Ovary (tissue), 9 donors: Measurements from ENCODE around the gene DND1. TPM values are rescaled to one million over a fixed set of nuclear protein-coding genes. Genes with fewer than 3 reads are reported as not detected.
"Not testable (repeated sequence)": the region's sequence is repeated elsewhere in the genome, so short reads cannot be mapped to it uniquely, and the experiment has no call there.

Source experiments
- DNase-seq, 5 donors: peaks; one replicate each; pipeline ENCODE4 v3.0.0-alpha.2; 2019 to 2020
- H3K27ac ChIP-seq, 2 donors: fragments of 200-600 bp; one replicate each; pipeline versions ENCODE4 v1.5.1 to v1.8.0; 2019 to 2022
- H3K27me3 ChIP-seq: fragments of 200-600 bp; one replicate; pipeline ENCODE4 v1.8.0; 2022
- H3K36me3 ChIP-seq: fragments of 200-600 bp; sonication (generic); one replicate; pipeline ENCODE4 v1.5.1; 2019
- H3K4me1 ChIP-seq: one replicate; pipeline ENCODE4 v1.8.1; 2013; ENCODE audit warnings: mild to moderate bottlenecking, moderate library complexity; ENCODE audit not compliant: insufficient read depth
- H3K4me3 ChIP-seq: fragments of 200-600 bp; sonication (generic); one replicate; pipeline ENCODE4 v1.5.1; 2017
- H3K9me3 ChIP-seq, 2 donors: fragments of 200-600 bp in 1 of 2; sonication (generic) in 1 of 2; one replicate each; pipeline versions ENCODE4 v1.5.1 to v1.8.1; 2013 to 2019; ENCODE audit warnings: mild to moderate bottlenecking in 1 of 2, moderate library complexity in 1 of 2
- CTCF ChIP-seq, 3 donors: fragments of 450-650 bp in 2 of 3; fragments of 200-600 bp in 1 of 3; IDR thresholded peaks; one replicate each; pipeline versions ENCODE4 v1.5.1 to v1.8.0; 2016 to 2022; ENCODE audit warnings: antibody characterized with exemption in 3 of 3, mild to moderate bottlenecking in 1 of 3
- EP300 ChIP-seq: sonication (generic); formaldehyde crosslinking; IDR thresholded peaks from one replicate; pipeline ENCODE4 v1.6.1; 2017; ENCODE audit warnings: antibody characterized with exemption
- POLR2A ChIP-seq: fragments of 450-650 bp; IDR thresholded peaks from one replicate; pipeline ENCODE4 v1.6.1; 2017; ENCODE audit warnings: antibody characterized with exemption, mild to moderate bottlenecking, moderate library complexity
- WGBS, 3 donors: extraction: QIAGEN DNeasy Blood & Tissue Kit in 1 of 3; methylation state at CpG; one replicate each; pipeline versions ENCODE4 v1.1.5 to v1.1.7; 2013 to 2017; 5-methylcytosine and 5-hydroxymethylcytosine counted together
- intact Hi-C, 4 donors: fragments of 100-400 bp; cut with DNase I; formaldehyde crosslinking; loops; one replicate each; pipeline versions ENCODE4 v1.11.0 to v1.15.1; 2022 to 2023
- polyA plus RNA-seq, 2 donors: library from polyadenylated mRNA; stranded (reverse); fragments of 200-250 nt in 1 of 2; fragments of 350-450 nt in 1 of 2; fragmentation: Illumina TruSeq in 1 of 2; extraction: RNeasy Lipid Tissue Mini Kit (QIAGEN cat#74804) in 1 of 2; gene quantifications; one replicate each; pipeline ENCODE4 v1.2.3, GENCODE V29; 2013 to 2014
- total RNA-seq, 7 donors: library from RNA; depleted of rRNA in 2 of 7; stranded (reverse); fragments of >200 nt in 2 of 7; fragmentation: NEBNext Ultra II Directional in 3 of 7; extraction: Animal tissue kit (Norgen Biotek cat#: 25700) in 3 of 7; gene quantifications; one replicate each; pipeline versions ENCODE4 v1.1.0 to v1.2.4, GENCODE V29; 2016 to 2023
- donor health status: DM: no; HTN: no; CAD: no; lungs with moderate emphysema.
- donor health status: DM: no; HTN: no; CAD: no.
- donor health status: Bipolar disorder and iron deficiency.
- donor health status: DM: yes; HTN: yes; CAD: no.
- donor health status: DM: no; HTN: no; CAD: no.
- donor health status: DM: yes; HTN: yes; CAD: no.

DND1 gene
- total and polyA plus RNA-seq, 9 donors: 0.30 to 1.2 (median 0.76) TPM; not detected in 1

GRCh38 chr5:140664030-140664358 lies 9.4 kb downstream of the DND1 start:
- intact Hi-C loops: no loop called here
- H3K9me3 ChIP-seq: no peaks in the 10 kb centered on the region
- TF ChIP-seq EP300 (no peak), CTCF (IDR thresholded peaks at IDR 0.05) (no peak), POLR2A (no peak)
- no peak for DNase-seq
- H3K36me3 ChIP-seq: no peaks in the 10 kb centered on the region
- H3K27me3 ChIP-seq: no peaks in the 10 kb centered on the region
- WGBS, 3 donors: 3 to 18% (median 5%) methylated on average over 18 of the region's 18 CpGs
- H3K27ac ChIP-seq: peak overlapping the region in 1 of 2 donors; percentile 74
- H3K4me3 ChIP-seq: peak overlapping the region; percentile 86
- peaks cover 6% of the 10 kb centered on the region for H3K4me1 ChIP-seq

- H3K36me3 ChIP-seq, intact Hi-C loops, H3K4me1 ChIP-seq, H3K27me3 ChIP-seq, H3K9me3 ChIP-seq, H3K4me3 ChIP-seq, H3K27ac ChIP-seq: not testable (repeated sequence)
- WGBS, 3 donors: 75 to 77% (median 77%) methylated on average over 6 of the region's 6 CpGs
- DNase-seq: peak in 1 of 5 donors; percentile 9
Observed at GRCh38 chr5:140660371-140660770, 13.0 kb downstream of the DND1 start.

- Histone ChIP-seq H3K4me3 (no peak overlapping the region), H3K27me3 (no peaks in the 10 kb centered on the region), H3K4me1 (no peaks in the 10 kb centered on the region), H3K36me3 (no peaks in the 10 kb centered on the region), H3K9me3 (no peaks in the 10 kb centered on the region), H3K27ac (no peak overlapping the region)
- 96% methylated on average over 17 of the region's 17 CpGs for WGBS, 3 donors
- intact Hi-C loops: no loop called here
- no peak for TF ChIP-seq EP300
- DNase-seq: peak in 1 of 5 donors; percentile 11
Observed at GRCh38 chr5:140658870-140659269, 14.5 kb downstream of the DND1 start.

- Histone ChIP-seq H3K27me3 (no peaks in the 10 kb centered on the region), H3K27ac (peak overlapping the region in 1 of 2 donors; percentile 71), H3K9me3 (no peaks in the 10 kb centered on the region), H3K4me3 (peak overlapping the region; percentile 79), H3K36me3 (no peaks in the 10 kb centered on the region), H3K4me1 (peaks cover 1% of the 10 kb centered on the region)
- intact Hi-C loops: loop anchor here in 2 of 4 donors (5.0 to 10.0 kb wide), 2 partner anchors 100 to 242 kb away; partner anchors contain the start of genes ANKHD1 (in 1 of the 2) and EIF4EBP3 (in 1 of the 2)
- 1 to 2% (median 1%) methylated on average over 26 to 27 of the region's 27 CpGs for WGBS, 3 donors
- no peak for DNase-seq
- no peak for TF ChIP-seq POLR2A
- TF ChIP-seq CTCF (IDR thresholded peaks at IDR 0.05): no peak
- no peak for TF ChIP-seq EP300
Observed at GRCh38 chr5:140647042-140647419, 26.3 kb downstream of the DND1 start.

- no peak overlapping the region for H3K27ac ChIP-seq
- H3K27me3 ChIP-seq: no peaks in the 10 kb centered on the region
- H3K9me3 ChIP-seq: no peaks in the 10 kb centered on the region
- no peak for DNase-seq
- H3K36me3 ChIP-seq: no peaks in the 10 kb centered on the region
- WGBS, 3 donors: 50 to 56% (median 52%) methylated on average over 3 of the region's 3 CpGs
- intact Hi-C loops: loop anchor here in 2 of 4 donors (5.0 to 10.0 kb wide), 3 partner anchors 85 to 238 kb away; partner anchors contain the start of genes ANKHD1 (in 1 of the 2), EIF4EBP3 (in 1 of the 2) and SRA1 (in 1 of the 2)
- TF ChIP-seq CTCF (IDR thresholded peaks at IDR 0.05): no peak
- no peak for TF ChIP-seq POLR2A
- no peak for TF ChIP-seq EP300
- H3K4me1 ChIP-seq: no peaks in the 10 kb centered on the region
- no peak overlapping the region for H3K4me3 ChIP-seq
Observed at GRCh38 chr5:140642718-140643117, 30.7 kb downstream of the DND1 start.
